ENCODE results near the gene MACROD2. TPM values are rescaled to one million over a fixed set of nuclear protein-coding genes. Genes with fewer than 3 reads are reported as not detected.
"Not testable (repeated sequence)": the region's sequence is repeated elsewhere in the genome, so short reads cannot be mapped to it uniquely, and the experiment has no call there.

The MACROD2 gene
- total and polyA plus RNA-seq, 2 donors (not counting 1 experiment from before 2014, with no cell fraction given): 5.3 to 6.7 TPM

- DNase-seq: no peak
These were observed 2015.7 kb downstream of the MACROD2 start for GRCh38 chr20:16011056-16011455.

GRCh38 chr20:16011519-16011918 lies 2016.2 kb downstream of the MACROD2 start:
- no peak overlapping the region for H2AFZ ChIP-seq (ENCODE audit: insufficient read depth, low read depth, low read length, poor library complexity, severe bottlenecking)
- H3K4me3 ChIP-seq (ENCODE audit: control extremely low read depth in 1 of 5, extremely low read depth in 1 of 5, insufficient read depth in 1 of 5, low read depth in 2 of 5, low read length in 4 of 5): no peak overlapping the region
- intact Hi-C loops (cut with micrococcal nuclease): no loop called here
- TF ChIP-seq CTCF (IDR thresholded peaks at IDR 0.05) (no peak), EZH2 (IDR thresholded peaks at IDR 0.05; ENCODE audit: borderline replicate concordance, insufficient read depth, low read depth, low read length, poor library complexity, severe bottlenecking) (no peak)
- no peak overlapping the region for H3K27ac ChIP-seq (ENCODE audit: low read length in 2 of 2)
- H3K4me2 ChIP-seq (replicated peaks; ENCODE audit: low read depth, low read length, poor library complexity, severe bottlenecking): no peak overlapping the region
- ChIA-PET CTCF (interaction anchor here (1.0 kb wide), 1 partner anchor 11 kb away, joined by 3 read pairs; no protein-coding TSS in a partner anchor), POLR2A (no interaction called here)
- no peak overlapping the region for H3K27ac Mint-ChIP-seq
- 96% methylated on average over 2 of the region's 5 CpGs for WGBS (ENCODE audit: insufficient coverage)
- H3K27me3 Mint-ChIP-seq: no peaks in the 10 kb centered on the region
- H3K79me2 ChIP-seq (ENCODE audit: control insufficient read depth, insufficient read depth, low read length): no peaks in the 10 kb centered on the region
- ATAC-seq (ENCODE audit: low read depth) (no peak), DNase-seq (no peak)
- peaks cover 0 to 4% (median 0%) of the 10 kb centered on the region in 3 donors for H3K9me3 ChIP-seq (ENCODE audit: control extremely low read depth in 1 of 3, control insufficient read depth in 2 of 3, insufficient read depth in 1 of 3, low read length in 2 of 3)
- H3K4me1 Mint-ChIP-seq: peaks cover 8% of the 10 kb centered on the region
- H3K9me3 Mint-ChIP-seq (ENCODE audit: insufficient read depth): no peaks in the 10 kb centered on the region
- H4K20me1 ChIP-seq (ENCODE audit: control insufficient read depth, insufficient read depth, low read length, poor library complexity, severe bottlenecking): no peaks in the 10 kb centered on the region
- no peaks in the 10 kb centered on the region for H3K4me1 ChIP-seq (ENCODE audit: control insufficient read depth in 2 of 2, insufficient read depth in 2 of 2, low read length in 2 of 2)
- no peak overlapping the region for H3K4me3 Mint-ChIP-seq
- H3K9ac ChIP-seq (ENCODE audit: low read length): no peak overlapping the region
- H3K27me3 ChIP-seq (replicated peaks in 1 of 4; ENCODE audit: control extremely low read depth in 1 of 4, control insufficient read depth in 3 of 4, insufficient read depth in 4 of 4, low read length in 3 of 4): no peaks in the 10 kb centered on the region
- peaks cover 0 to 5% of the 10 kb centered on the region in 2 experiments for H3K36me3 ChIP-seq (replicated peaks in 1 of 2; ENCODE audit: control extremely low read depth in 1 of 2, control insufficient read depth in 1 of 2, extremely low read depth in 1 of 2, insufficient read depth in 2 of 2, low read length in 1 of 2)

More at GRCh38 chr20:16011056-16011455, 2015.7 kb downstream of the MACROD2 start:
- H4K20me1 ChIP-seq (ENCODE audit: control insufficient read depth, insufficient read depth, low read length, poor library complexity, severe bottlenecking): no peaks in the 10 kb centered on the region
- H3K4me2 ChIP-seq (replicated peaks; ENCODE audit: low read depth, low read length, poor library complexity, severe bottlenecking): no peak overlapping the region
- H3K27ac ChIP-seq (ENCODE audit: low read length in 2 of 2): no peak overlapping the region
- peaks cover 0 to 5% of the 10 kb centered on the region in 2 experiments for H3K36me3 ChIP-seq (replicated peaks in 1 of 2; ENCODE audit: control extremely low read depth in 1 of 2, control insufficient read depth in 1 of 2, extremely low read depth in 1 of 2, insufficient read depth in 2 of 2, low read length in 1 of 2)
- H3K9ac ChIP-seq (ENCODE audit: low read length): no peak overlapping the region
- H3K27ac Mint-ChIP-seq: no peak overlapping the region
- no peak overlapping the region for H3K4me3 ChIP-seq (ENCODE audit: control extremely low read depth in 1 of 5, extremely low read depth in 1 of 5, insufficient read depth in 1 of 5, low read depth in 2 of 5, low read length in 4 of 5)
- H3K9me3 Mint-ChIP-seq (ENCODE audit: insufficient read depth): no peaks in the 10 kb centered on the region
- CTCF ChIA-PET: interaction anchor here (1.0 kb wide), 1 partner anchor 11 kb away, joined by 3 read pairs; no protein-coding TSS in a partner anchor
- H3K4me1 ChIP-seq (ENCODE audit: control insufficient read depth in 2 of 2, insufficient read depth in 2 of 2, low read length in 2 of 2): no peaks in the 10 kb centered on the region
- no peak overlapping the region for H2AFZ ChIP-seq (ENCODE audit: insufficient read depth, low read depth, low read length, poor library complexity, severe bottlenecking)
- peaks cover 0 to 4% (median 0%) of the 10 kb centered on the region in 3 donors for H3K9me3 ChIP-seq (ENCODE audit: control extremely low read depth in 1 of 3, control insufficient read depth in 2 of 3, insufficient read depth in 1 of 3, low read length in 2 of 3)
- POLR2A ChIA-PET: no interaction called here
- no peak overlapping the region for H3K4me3 Mint-ChIP-seq
- no peaks in the 10 kb centered on the region for H3K27me3 ChIP-seq (replicated peaks in 1 of 4; ENCODE audit: control extremely low read depth in 1 of 4, control insufficient read depth in 3 of 4, insufficient read depth in 4 of 4, low read length in 3 of 4)
- intact Hi-C loops (cut with micrococcal nuclease): no loop called here
- H3K4me1 Mint-ChIP-seq: peaks cover 8% of the 10 kb centered on the region
- ATAC-seq (ENCODE audit: low read depth): no peak
- WGBS (ENCODE audit: insufficient coverage): 93% methylated on average over 6 of the region's 6 CpGs
- no peak for TF ChIP-seq CTCF (IDR thresholded peaks at IDR 0.05)
- TF ChIP-seq EZH2 (IDR thresholded peaks at IDR 0.05; ENCODE audit: borderline replicate concordance, insufficient read depth, low read depth, low read length, poor library complexity, severe bottlenecking): no peak
- no peaks in the 10 kb centered on the region for H3K79me2 ChIP-seq (ENCODE audit: control insufficient read depth, insufficient read depth, low read length)
- H3K27me3 Mint-ChIP-seq: no peaks in the 10 kb centered on the region

GRCh38 chr20:16012934-16013333 lies 2017.6 kb downstream of the MACROD2 start:
- CTCF ChIA-PET, H3K27ac Mint-ChIP-seq: not testable (repeated sequence)

More at GRCh38 chr20:16012934-16013333, 2017.6 kb downstream of the MACROD2 start:
- DNase-seq; H3K79me2 ChIP-seq (ENCODE audit: control insufficient read depth, insufficient read depth, low read length); H3K4me2 ChIP-seq (replicated peaks; ENCODE audit: low read depth, low read length, poor library complexity, severe bottlenecking); intact Hi-C loops (cut with micrococcal nuclease); H3K9me3 ChIP-seq (ENCODE audit: control extremely low read depth in 1 of 3, control insufficient read depth in 2 of 3, insufficient read depth in 1 of 3, low read length in 2 of 3); H4K20me1 ChIP-seq (ENCODE audit: control insufficient read depth, insufficient read depth, low read length, poor library complexity, severe bottlenecking); H3K4me1 ChIP-seq (ENCODE audit: control insufficient read depth in 2 of 2, insufficient read depth in 2 of 2, low read length in 2 of 2); POLR2A ChIA-PET; H3K27me3 Mint-ChIP-seq; H3K27me3 ChIP-seq (replicated peaks in 1 of 4; ENCODE audit: control extremely low read depth in 1 of 4, control insufficient read depth in 3 of 4, insufficient read depth in 4 of 4, low read length in 3 of 4); H3K36me3 ChIP-seq (replicated peaks in 1 of 2; ENCODE audit: control extremely low read depth in 1 of 2, control insufficient read depth in 1 of 2, extremely low read depth in 1 of 2, insufficient read depth in 2 of 2, low read length in 1 of 2); ATAC-seq (ENCODE audit: low read depth); H3K4me1 Mint-ChIP-seq; H3K4me3 Mint-ChIP-seq; H3K9me3 Mint-ChIP-seq (ENCODE audit: insufficient read depth); H3K4me3 ChIP-seq (ENCODE audit: control extremely low read depth in 1 of 5, extremely low read depth in 1 of 5, insufficient read depth in 1 of 5, low read depth in 2 of 5, low read length in 4 of 5); H3K27ac ChIP-seq (ENCODE audit: low read length in 2 of 2); H3K9ac ChIP-seq (ENCODE audit: low read length); H2AFZ ChIP-seq (ENCODE audit: insufficient read depth, low read depth, low read length, poor library complexity, severe bottlenecking): not testable (repeated sequence)
- WGBS (ENCODE audit: insufficient coverage): no CpG with 5 or more reads among the region's 6 CpGs
